H1 (cell line): ENCODE data around the gene SLC25A30. TPM values are rescaled to one million over a fixed set of nuclear protein-coding genes. Genes with fewer than 3 reads are reported as not detected.

Experiments
- CTCF ChIA-PET: fragments of 300-600 bp; sonication (Branson Sonifier 250); formaldehyde crosslinking; loops from one replicate; lab custom pipeline; 2021; ENCODE audit not compliant: partially characterized antibody; lab: Charles Lee
- POLR2A ChIA-PET: fragments of 300-600 bp; sonication (Branson Sonifier 250); formaldehyde crosslinking; loops from one replicate; lab custom pipeline; 2021; ENCODE audit warnings: inconsistent platforms; ENCODE audit not compliant: partially characterized antibody; lab: Charles Lee
- DNase-seq, 2 experiments: peaks; one replicate each; pipeline versions ENCODE4 v3.0.0 to v3.0.0-alpha.2; 2010 to 2022; ENCODE audit warnings: low spot score in 2 of 2, low read depth in 1 of 2, mixed read lengths in 1 of 2
- FAIRE-seq: peaks from 2 replicates; lab custom pipeline; 2011; peaks lifted over from hg19 to GRCh38; lab: Jason Lieb, UNC
- H2AFZ ChIP-seq: 2 replicates; pipeline ENCODE4 v1.8.1; 2012; ENCODE audit warnings: low read length, inconsistent platforms
- H2AK5ac ChIP-seq: 2 replicates; pipeline ENCODE4 v1.6.1; 2013; ENCODE audit warnings: low read depth, low read length
- H2BK120ac ChIP-seq: replicated peaks from 2 replicates; pipeline ENCODE3; 2013; ENCODE audit warnings: low read depth, low read length, inconsistent platforms
- H2BK12ac ChIP-seq: 2 replicates; pipeline ENCODE4 v1.6.1; 2013; ENCODE audit warnings: low read depth, low read length
- H2BK15ac ChIP-seq: 2 replicates; pipeline ENCODE4 v1.6.1; 2013; ENCODE audit warnings: low read length
- H2BK20ac ChIP-seq: 2 replicates; pipeline ENCODE4 v1.6.1; 2013; ENCODE audit warnings: low read length
- H2BK5ac ChIP-seq: 2 replicates; pipeline ENCODE4 v1.6.1; 2013; ENCODE audit warnings: low read depth, low read length
- H3K14ac ChIP-seq: 2 replicates; pipeline ENCODE4 v1.6.1; 2013; ENCODE audit warnings: inconsistent platforms; ENCODE audit not compliant: insufficient read length
- H3K18ac ChIP-seq: 2 replicates; pipeline ENCODE4 v1.6.1; 2013; ENCODE audit warnings: low read length; ENCODE audit errors: extremely low read depth
- H3K23ac ChIP-seq: 2 replicates; pipeline ENCODE4 v1.6.1; 2013; ENCODE audit warnings: inconsistent platforms; ENCODE audit not compliant: insufficient read length
- H3K23me2 ChIP-seq: 2 replicates; pipeline ENCODE4 v1.6.1; 2013; ENCODE audit warnings: low read depth, low read length
- H3K27ac ChIP-seq: 2 replicates; pipeline ENCODE4 v1.6.1; 2011; ENCODE audit warnings: low read depth, low read length, inconsistent platforms
- H3K27me3 ChIP-seq, 4 experiments: replicated peaks in 1 of 4; 1 replicate in 1 of 4; 2 replicates in 3 of 4; pipeline versions ENCODE4 v1.6.1 to v1.8.1; 2011 to 2013; ENCODE audit warnings: low read length in 3 of 4, mild to moderate bottlenecking in 3 of 4, inconsistent platforms in 2 of 4, mixed read lengths in 2 of 4, moderate library complexity in 1 of 4; ENCODE audit not compliant: control insufficient read depth in 3 of 4, insufficient read depth in 3 of 4; ENCODE audit errors: extremely low read depth in 1 of 4
- H3K36me3 ChIP-seq, 4 experiments: 2 replicates each; pipeline versions ENCODE4 v1.6.1 to v1.8.1; 2011 to 2013; ENCODE audit warnings: mild to moderate bottlenecking in 4 of 4, low read length in 3 of 4, moderate library complexity in 2 of 4, control low read depth in 1 of 4, inconsistent platforms in 1 of 4; ENCODE audit not compliant: insufficient read depth in 4 of 4, control insufficient read depth in 2 of 4
- H3K4ac ChIP-seq: replicated peaks from 2 replicates; pipeline ENCODE3; 2013; ENCODE audit warnings: low read length, low read depth, mixed read lengths, inconsistent platforms; ENCODE audit not compliant: insufficient read length
- H3K4me1 ChIP-seq, 4 experiments: replicated peaks in 1 of 4; 1 replicate in 1 of 4; 2 replicates in 3 of 4; pipeline versions ENCODE4 v1.6.1 to v1.8.1; 2011 to 2013; ENCODE audit warnings: low read length in 3 of 4, inconsistent platforms in 2 of 4, mixed read lengths in 1 of 4; ENCODE audit not compliant: insufficient read depth in 4 of 4, control insufficient read depth in 3 of 4
- H3K4me2 ChIP-seq, 2 experiments: 2 replicates each; pipeline versions ENCODE4 v1.6.1 to v1.8.1; 2011 to 2013; ENCODE audit warnings: low read depth in 2 of 2, low read length in 2 of 2, control low read depth in 1 of 2, inconsistent platforms in 1 of 2, mild to moderate bottlenecking in 1 of 2; ENCODE audit not compliant: insufficient read depth in 1 of 2
- H3K4me3 ChIP-seq, 4 experiments: fragments of 200-600, 300-600 bp in 1 of 4; sonication (generic), shearing (Covaris generic), sonication (Bioruptor Twin) in 1 of 4; 2 replicates each; pipeline versions ENCODE4 v1.5.1 to v1.8.1; 2011 to 2016; ENCODE audit warnings: low read length in 4 of 4, low read depth in 3 of 4, control low read depth in 2 of 4, inconsistent platforms in 2 of 4, mild to moderate bottlenecking in 2 of 4, mixed read lengths in 1 of 4, moderate library complexity in 1 of 4; ENCODE audit not compliant: insufficient read depth in 2 of 4; ENCODE audit errors: extremely low read depth in 1 of 4
- H3K56ac ChIP-seq: replicated peaks from 2 replicates; pipeline ENCODE3; 2013; ENCODE audit warnings: low read depth, mild to moderate bottlenecking, mixed read lengths, low read length, inconsistent platforms; ENCODE audit not compliant: insufficient read length
- H3K79me1 ChIP-seq: 2 replicates; pipeline ENCODE4 v1.6.1; 2013; ENCODE audit warnings: low read depth, low read length, control low read depth
- H3K79me2 ChIP-seq, 2 experiments: 2 replicates each; pipeline versions ENCODE4 v1.6.1 to v1.8.1; 2012 to 2013; ENCODE audit warnings: low read length in 2 of 2, mild to moderate bottlenecking in 2 of 2, inconsistent platforms in 1 of 2; ENCODE audit not compliant: insufficient read depth in 2 of 2, control insufficient read depth in 1 of 2
- H3K9ac ChIP-seq, 4 experiments: replicated peaks in 1 of 4; 1 replicate in 1 of 4; 2 replicates in 3 of 4; pipeline versions ENCODE4 v1.6.1 to v1.8.1; 2011 to 2013; ENCODE audit warnings: low read depth in 3 of 4, low read length in 3 of 4, control low read depth in 2 of 4, mild to moderate bottlenecking in 2 of 4, moderate library complexity in 2 of 4, inconsistent platforms in 1 of 4; ENCODE audit errors: extremely low read depth in 1 of 4
- H3K9me3 ChIP-seq, 2 experiments: 2 replicates each; pipeline versions ENCODE4 v1.6.1 to v1.8.1; 2012 to 2013; ENCODE audit warnings: mild to moderate bottlenecking in 2 of 2, moderate library complexity in 2 of 2, control low read depth in 1 of 2, inconsistent platforms in 1 of 2, low read depth in 1 of 2, low read length in 1 of 2, mixed read lengths in 1 of 2; ENCODE audit not compliant: insufficient read depth in 2 of 2
- H4K20me1 ChIP-seq, 2 experiments: replicated peaks in 1 of 2; 2 replicates each; pipeline versions ENCODE3 to v1.8.1; 2011 to 2013; ENCODE audit warnings: inconsistent platforms in 2 of 2, low read length in 2 of 2, mild to moderate bottlenecking in 1 of 2; ENCODE audit not compliant: insufficient read depth in 2 of 2, control insufficient read depth in 1 of 2
- H4K5ac ChIP-seq: 2 replicates; pipeline ENCODE4 v1.6.1; 2013; ENCODE audit warnings: low read length, low read depth, mixed read lengths, inconsistent platforms; ENCODE audit not compliant: insufficient read length
- H4K8ac ChIP-seq: 2 replicates; pipeline ENCODE4 v1.8.0; 2013; ENCODE audit warnings: mild to moderate bottlenecking, moderate library complexity, low read length, inconsistent platforms; ENCODE audit not compliant: insufficient read depth; ENCODE audit errors: extremely low read depth
- H4K91ac ChIP-seq: replicated peaks from 2 replicates; pipeline ENCODE3; 2013; ENCODE audit warnings: low read length, mixed read lengths, inconsistent platforms; ENCODE audit not compliant: insufficient read length
- EZH2 ChIP-seq: fragments of 200-600 bp; sonication (generic); IDR thresholded peaks from 2 replicates; pipeline ENCODE4 v1.7.1; 2012; ENCODE audit warnings: low read depth, mild to moderate bottlenecking, moderate library complexity, low read length, inconsistent platforms; ENCODE audit not compliant: severe bottlenecking
- GTF2F1 ChIP-seq: IDR thresholded peaks from 2 replicates; pipeline ENCODE4 v1.6.1; 2012; ENCODE audit warnings: low read depth, low read length, improper control_type of control experiment, borderline replicate concordance
- MAFK ChIP-seq: IDR thresholded peaks from 2 replicates; pipeline ENCODE4 v1.6.1; 2012; ENCODE audit warnings: low read depth, mild to moderate bottlenecking, improper control_type of control experiment, low read length
- SIX5 ChIP-seq: IDR thresholded peaks from 2 replicates; pipeline ENCODE4 v1.6.1; 2011; ENCODE audit warnings: mild to moderate bottlenecking, low read depth, low read length
- SP4 ChIP-seq: IDR thresholded peaks from 2 replicates; pipeline ENCODE4 v1.6.1; 2012; ENCODE audit warnings: low read length, inconsistent platforms
- TBP ChIP-seq: IDR thresholded peaks from 2 replicates; pipeline ENCODE4 v1.6.1; 2011; ENCODE audit warnings: low read depth, low read length, improper control_type of control experiment
- WGBS, 2 experiments: shearing (Covaris generic) in 1 of 2; methylation state at CpG; one replicate each; pipeline versions ENCODE4 v1.1.6 to v1.1.7; 2013 to 2015; ENCODE audit warnings: low lambda C conversion rate in 2 of 2, mixed read lengths in 2 of 2, inconsistent platforms in 1 of 2, low coverage in 1 of 2, missing lambda C conversion rate in 1 of 2; ENCODE audit not compliant: insufficient replicate concordance in 2 of 2, insufficient coverage in 1 of 2, insufficient read length in 1 of 2; ENCODE audit errors: extremely low coverage in 1 of 2, missing lambda C conversion rate in 1 of 2; 5-methylcytosine and 5-hydroxymethylcytosine counted together
- polyA plus RNA-seq, 7 experiments: library from polyadenylated mRNA; depleted of rRNA in 3 of 7; stranded (reverse) in 5 of 7; unstranded in 2 of 7; fragments of >200 nt in 5 of 7; fragments of 200-250 nt in 2 of 7; gene quantifications; 1 replicate in 5 of 7; 2 replicates in 1 of 7; 4 replicates in 1 of 7; pipeline versions ENCODE4 v1.2.1 to v1.2.3, GENCODE V29; 2011 to 2013; ENCODE audit warnings: missing spikeins in 2 of 7, mixed read lengths in 2 of 7
- total RNA-seq: library from RNA; stranded (reverse); fragmentation: NEBNext Ultra II Directional; extraction: Animal tissue kit (Norgen Biotek cat#: 25700); gene quantifications from 2 replicates; pipeline ENCODE4 v1.2.1, GENCODE V29; 2021
- TF ChIP-seq, protein P1 (sequence below): IDR thresholded peaks from 2 replicates; pipeline ENCODE4 v1.6.1; 2012; ENCODE audit warnings: inconsistent platforms

The SLC25A30 gene
- total and polyA plus RNA-seq, 2 of the 8 experiments (the other 6 are each of a cell fraction or from before 2014, with no cell fraction given), result 2.1 to 8.7 TPM

DNA sequence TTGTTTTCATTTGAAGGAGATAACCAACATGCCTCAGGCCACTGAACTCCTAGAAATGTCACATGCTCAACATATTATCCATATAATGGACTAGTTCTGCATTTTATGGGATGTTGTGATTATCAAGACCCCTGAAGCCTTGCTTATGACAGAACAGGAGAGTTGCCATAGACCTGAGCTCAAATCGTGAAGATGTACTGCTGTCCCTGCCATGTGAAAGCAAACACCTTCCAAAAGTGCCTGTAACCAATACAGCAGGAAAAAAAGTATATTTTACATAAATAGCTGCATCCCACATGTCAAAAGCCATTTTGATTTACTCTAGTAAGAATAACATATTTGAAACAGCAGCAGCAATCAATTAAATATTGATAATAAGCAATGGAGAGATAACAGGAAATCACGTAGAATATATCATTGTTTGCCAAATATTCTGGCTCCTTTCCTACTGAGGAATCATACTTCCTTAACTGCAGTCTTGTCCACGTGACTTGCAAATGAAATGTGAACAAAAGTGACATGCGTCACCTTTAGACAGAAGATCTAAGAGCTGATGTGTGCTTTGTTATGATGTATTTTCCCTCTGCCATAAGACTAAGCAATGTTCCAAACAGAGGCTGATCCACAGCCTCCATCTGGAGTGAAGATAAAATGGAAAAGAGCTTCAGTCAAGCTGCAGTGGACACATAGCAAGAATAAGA, 33.5 kb downstream of the SLC25A30 start:
- Histone ChIP-seq H3K14ac (no peak overlapping the region), H3K4ac (no peak overlapping the region), H2BK15ac (no peak overlapping the region), H3K79me2 (no peaks in the 10 kb centered on the region), H3K4me1 (no peaks in the 10 kb centered on the region), H3K23ac (no peak overlapping the region), H3K56ac (no peak overlapping the region), H2BK120ac (no peak overlapping the region), H3K4me3 (no peak overlapping the region), H3K27ac (no peak overlapping the region), H2AFZ (no peak overlapping the region), H3K79me1 (no peaks in the 10 kb centered on the region), H2BK12ac (no peak overlapping the region), H4K8ac (no peak overlapping the region), H3K27me3 (no peaks in the 10 kb centered on the region; a peak in 1 of 7 replicates), H2AK5ac (no peak overlapping the region), H4K5ac (no peak overlapping the region), H3K9ac (peak overlapping the region in 1 of 4 experiments; percentile 34; a peak in 1 of 7 replicates), H4K91ac (no peak overlapping the region), H2BK5ac (no peak overlapping the region), H3K4me2 (no peak overlapping the region), H3K9me3 (no peaks in the 10 kb centered on the region), H3K23me2 (no peaks in the 10 kb centered on the region), H2BK20ac (no peak overlapping the region), H3K18ac (no peak overlapping the region), H4K20me1 (no peaks in the 10 kb centered on the region), H3K36me3 (peaks cover 0 to 5% (median 2%) of the 10 kb centered on the region in 4 experiments; a peak in 2 of 8 replicates)
- FAIRE-seq (no peak), DNase-seq (no peak)
- CTCF ChIA-PET, result interaction anchor here (0.7 to 4.4 kb wide), 4 partner anchors 9 to 14 kb away, joined by 3 to 18 read pairs (median 4); no protein-coding TSS in a partner anchor
- TF ChIP-seq TBP (no peak), MAFK (no peak), GTF2F1 (no peak), SIX5 (no peak), SP4 (no peak), EZH2 (no peak)
- TF ChIP-seq, protein P1, sequence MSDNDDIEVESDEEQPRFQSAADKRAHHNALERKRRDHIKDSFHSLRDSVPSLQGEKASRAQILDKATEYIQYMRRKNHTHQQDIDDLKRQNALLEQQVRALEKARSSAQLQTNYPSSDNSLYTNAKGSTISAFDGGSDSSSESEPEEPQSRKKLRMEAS, result no peak
- 88% methylated on average over 4 of the region's 4 CpGs; no CpG with 5 or more reads in 1 of the 2 experiments for WGBS, 2 experiments
- POLR2A ChIA-PET, result interaction anchor here (2.9 kb wide), 1 partner anchor 44 kb away, joined by 10 read pairs; the partner anchor contains the start of gene TPT1
